ENCODE measurements around the gene CD34.

Gene CD34

DNA sequence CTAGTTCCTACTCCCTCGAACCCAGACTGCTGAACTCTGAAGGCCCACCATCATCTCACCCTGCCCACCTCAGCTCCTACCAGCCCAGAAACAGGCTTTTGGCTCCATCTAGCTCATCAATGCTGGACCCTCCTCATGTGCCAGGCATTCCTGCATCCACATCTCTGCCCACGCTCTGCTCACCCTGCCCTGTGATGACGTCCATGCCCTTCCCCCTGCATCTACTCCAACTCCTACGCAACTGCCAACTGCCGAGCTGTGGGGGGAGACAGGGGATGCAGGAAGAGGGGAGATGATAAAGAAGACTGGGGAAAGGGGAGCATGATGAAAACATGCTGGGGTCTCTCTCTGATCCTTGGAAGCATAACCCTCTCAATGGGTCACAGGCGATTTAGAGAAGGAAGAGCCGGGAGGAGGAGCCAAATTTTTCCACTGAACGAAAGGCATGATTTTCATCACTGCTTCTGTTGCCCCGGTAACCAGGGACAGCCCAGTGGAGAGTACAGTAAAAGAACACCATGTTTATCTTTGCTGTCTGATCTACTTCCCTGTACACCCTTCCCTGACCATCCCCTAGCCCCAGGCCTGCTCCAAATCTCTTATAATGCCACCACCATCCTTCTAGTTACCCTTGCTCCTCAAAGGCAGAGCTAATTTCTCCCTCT is 44.3 kb downstream of the CD34 start:
- TF ChIP-seq, protein P1, sequence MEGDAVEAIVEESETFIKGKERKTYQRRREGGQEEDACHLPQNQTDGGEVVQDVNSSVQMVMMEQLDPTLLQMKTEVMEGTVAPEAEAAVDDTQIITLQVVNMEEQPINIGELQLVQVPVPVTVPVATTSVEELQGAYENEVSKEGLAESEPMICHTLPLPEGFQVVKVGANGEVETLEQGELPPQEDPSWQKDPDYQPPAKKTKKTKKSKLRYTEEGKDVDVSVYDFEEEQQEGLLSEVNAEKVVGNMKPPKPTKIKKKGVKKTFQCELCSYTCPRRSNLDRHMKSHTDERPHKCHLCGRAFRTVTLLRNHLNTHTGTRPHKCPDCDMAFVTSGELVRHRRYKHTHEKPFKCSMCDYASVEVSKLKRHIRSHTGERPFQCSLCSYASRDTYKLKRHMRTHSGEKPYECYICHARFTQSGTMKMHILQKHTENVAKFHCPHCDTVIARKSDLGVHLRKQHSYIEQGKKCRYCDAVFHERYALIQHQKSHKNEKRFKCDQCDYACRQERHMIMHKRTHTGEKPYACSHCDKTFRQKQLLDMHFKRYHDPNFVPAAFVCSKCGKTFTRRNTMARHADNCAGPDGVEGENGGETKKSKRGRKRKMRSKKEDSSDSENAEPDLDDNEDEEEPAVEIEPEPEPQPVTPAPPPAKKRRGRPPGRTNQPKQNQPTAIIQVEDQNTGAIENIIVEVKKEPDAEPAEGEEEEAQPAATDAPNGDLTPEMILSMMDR (conservative IDR thresholded peaks at IDR 0.05) = no peak
- H3K27ac ChIP-seq = peak overlapping the region; percentile 94

DNA sequence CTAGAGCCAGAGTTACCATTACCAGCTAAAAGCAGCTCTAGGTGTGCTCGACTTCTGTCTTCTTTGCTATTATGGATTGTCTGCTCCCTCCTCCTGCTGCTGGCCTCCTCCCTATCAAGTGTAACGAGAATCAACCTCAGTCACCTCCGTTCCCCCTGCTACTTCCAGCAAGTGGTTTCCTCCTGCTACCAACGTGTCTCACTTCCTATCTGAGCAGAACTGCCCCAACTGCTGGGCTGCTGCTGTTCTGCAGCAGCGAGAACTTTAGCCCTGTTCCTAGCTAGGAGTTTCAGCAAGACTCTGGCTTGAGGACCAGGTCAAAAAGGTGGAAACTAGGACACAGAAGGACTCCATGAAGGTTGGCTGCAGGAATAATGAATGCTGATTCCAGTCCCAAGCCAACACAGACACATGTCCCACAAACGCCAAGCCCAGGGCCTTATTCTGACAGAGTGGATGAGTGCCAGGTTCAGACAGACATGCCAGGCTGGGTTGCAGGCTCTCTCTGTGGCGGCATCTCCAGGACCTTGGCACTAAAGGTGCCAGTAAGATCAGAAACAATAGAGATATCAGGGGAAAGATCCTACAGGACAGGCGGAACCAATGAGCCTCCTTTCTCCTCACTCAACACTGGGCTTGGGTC is 46.9 kb downstream of the CD34 start:
- TF ChIP-seq, protein P1 (conservative IDR thresholded peaks at IDR 0.05) = no peak
- peak overlapping the region; percentile 94 for H3K27ac ChIP-seq

DNA sequence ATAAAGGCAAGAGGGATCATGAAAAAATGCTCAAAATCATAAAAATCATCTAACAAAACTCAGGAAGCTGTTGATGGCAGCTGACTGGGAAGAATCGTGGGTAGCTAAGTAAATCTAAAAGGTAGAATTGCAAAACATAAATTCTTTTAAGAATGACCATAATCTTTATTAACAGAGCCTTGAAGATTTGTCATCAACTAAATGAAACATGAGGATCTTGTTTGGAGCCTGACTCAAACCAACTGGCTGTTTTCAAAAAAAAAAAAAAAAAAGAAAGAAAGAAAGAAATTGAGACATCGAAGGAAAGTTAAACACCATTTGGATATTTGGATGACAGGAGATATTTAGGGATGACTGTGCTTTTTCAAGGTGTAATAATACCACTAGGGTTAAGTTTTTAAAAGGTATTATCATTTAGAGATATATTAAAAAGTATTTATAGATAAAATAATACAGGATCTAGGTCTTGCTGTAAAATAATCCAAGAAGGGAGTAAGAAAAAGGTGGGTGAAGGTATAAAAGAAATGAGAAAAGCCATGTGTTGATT is 48.6 kb downstream of the CD34 start:
- TF ChIP-seq, protein P1 (conservative IDR thresholded peaks at IDR 0.05) = no peak
- H3K27ac ChIP-seq = no peak overlapping the region

- TF ChIP-seq, protein P1 (conservative IDR thresholded peaks at IDR 0.05) = no peak
- H3K27ac ChIP-seq = no peak overlapping the region
Measured at GRCh38 chr1:207861442-207862177, 49.3 kb downstream of the CD34 start.

DNA sequence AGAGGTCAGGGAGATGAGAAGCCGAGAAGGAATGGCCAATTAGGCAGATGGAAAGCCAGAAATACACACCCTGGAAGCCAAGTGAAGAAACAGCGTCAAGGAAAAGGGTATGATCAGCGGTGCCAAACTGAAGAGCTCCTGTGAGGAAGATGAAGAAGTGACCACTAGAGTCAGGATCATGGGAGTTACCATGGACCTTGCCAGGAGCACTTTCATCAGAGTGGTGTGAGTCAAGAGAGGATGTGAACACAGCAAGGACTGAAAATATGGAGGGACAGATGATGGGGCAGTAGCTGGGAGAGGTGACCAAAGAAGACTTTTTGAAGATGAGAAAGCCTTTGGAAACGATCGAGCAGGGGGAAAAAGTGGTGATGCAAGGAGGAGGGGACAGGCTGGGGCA is 50.4 kb downstream of the CD34 start:
- TF ChIP-seq, protein P1 (conservative IDR thresholded peaks at IDR 0.05) = no peak
- no peak overlapping the region for H3K27ac ChIP-seq

DNA sequence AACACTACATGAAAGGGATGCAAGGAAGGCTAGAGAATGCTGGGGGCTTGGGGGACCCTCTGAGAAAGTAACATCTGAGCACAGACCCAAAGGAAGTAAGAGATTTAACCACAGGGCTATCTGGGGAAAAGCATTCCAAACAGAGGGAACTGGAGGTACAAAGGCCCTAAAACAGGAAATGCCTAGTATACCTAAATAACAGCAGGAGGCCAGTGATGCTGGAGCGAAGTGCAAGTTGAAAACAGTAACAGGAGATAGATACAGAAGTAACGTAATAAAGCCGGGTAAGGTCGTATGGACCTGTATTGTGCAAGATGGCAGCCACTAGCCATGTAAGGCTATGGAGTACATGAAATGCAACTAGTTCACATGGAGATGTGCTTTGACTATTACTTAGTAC is 52.1 kb downstream of the CD34 start:
- TF ChIP-seq, protein P1 (conservative IDR thresholded peaks at IDR 0.05) = no peak
- no peak overlapping the region for H3K27ac ChIP-seq

DNA sequence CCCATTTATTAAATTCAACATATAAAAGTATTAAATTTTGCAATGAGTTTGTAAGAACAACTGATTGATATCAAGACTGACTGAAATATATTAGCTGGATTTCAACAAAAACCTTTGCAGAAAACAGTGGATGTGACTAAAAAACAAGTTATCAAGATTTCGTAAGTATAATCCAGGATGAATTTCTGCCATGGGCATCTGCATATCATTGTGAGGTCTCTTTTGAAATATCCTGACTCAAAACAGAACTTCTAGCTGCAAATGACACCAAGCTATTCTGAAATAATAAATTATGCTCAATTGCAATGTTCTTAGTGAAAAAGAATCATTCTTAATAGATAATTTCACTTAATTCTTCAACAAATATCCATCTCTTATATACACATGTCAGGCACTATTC is 52.6 kb downstream of the CD34 start:
- TF ChIP-seq, protein P1 (conservative IDR thresholded peaks at IDR 0.05) = no peak
- no peak overlapping the region for H3K27ac ChIP-seq

Data from VCaP (cell line).